ENCODE data around the gene APIP.
A peak's percentile ranks its signal among the peaks of the same experiment; 100 is the strongest.

APIP gene

GRCh38 chr11:34887260-34887659, 28.9 kb downstream of the APIP start:
- DNase-seq, result no peak

- no peak for DNase-seq
Observed at GRCh38 chr11:34886609-34887008, 29.6 kb downstream of the APIP start.

- no peak for DNase-seq
Observed at GRCh38 chr11:34881900-34882299, 34.3 kb downstream of the APIP start.

- no peak for DNase-seq
Observed at GRCh38 chr11:34877375-34877975, 38.7 kb downstream of the APIP start.

GRCh38 chr11:34874202-34874601, 42.0 kb downstream of the APIP start:
- DNase-seq, result no peak

- DNase-seq, result no peak
Observed at GRCh38 chr11:34870548-34871196, 45.5 kb downstream of the APIP start.

GRCh38 chr11:34869425-34869824, 46.8 kb downstream of the APIP start:
- no peak for DNase-seq

GRCh38 chr11:34866375-34866774, 49.8 kb downstream of the APIP start:
- peak; percentile 25 for DNase-seq

- no peak for DNase-seq
Observed at GRCh38 chr11:34865261-34865660, 50.9 kb downstream of the APIP start.

GRCh38 chr11:34864424-34864823, 51.8 kb downstream of the APIP start:
- no peak for DNase-seq

- DNase-seq, result no peak
Observed at GRCh38 chr11:34863048-34863447, 53.1 kb downstream of the APIP start.

- no peak for DNase-seq
Observed at GRCh38 chr11:34860518-34860917, 55.7 kb downstream of the APIP start.

- DNase-seq, result no peak
Observed at GRCh38 chr11:34860034-34860433, 56.1 kb downstream of the APIP start.

- DNase-seq, result peak; percentile 4
Observed at GRCh38 chr11:34859496-34859895, 56.7 kb downstream of the APIP start.

- no peak for DNase-seq
Observed at GRCh38 chr11:34857463-34857862, 58.7 kb downstream of the APIP start.

GRCh38 chr11:34856251-34856650, 59.9 kb downstream of the APIP start:
- no peak for DNase-seq

GRCh38 chr11:34855754-34856095, 60.5 kb downstream of the APIP start:
- no peak for DNase-seq

GRCh38 chr11:34855021-34855753, 61.0 kb downstream of the APIP start:
- DNase-seq, result no peak

GRCh38 chr11:34851916-34852315, 64.3 kb downstream of the APIP start:
- DNase-seq, result no peak

GRCh38 chr11:34850334-34850733, 65.8 kb downstream of the APIP start:
- DNase-seq, result no peak

- no peak for DNase-seq
Observed at GRCh38 chr11:34846467-34846866, 69.7 kb downstream of the APIP start.

- no peak for DNase-seq
Observed at GRCh38 chr11:34844463-34845112, 71.6 kb downstream of the APIP start.

- DNase-seq, result no peak
Observed at GRCh38 chr11:34843271-34843670, 72.9 kb downstream of the APIP start.
